CD4-positive, CD25-positive, alpha-beta regulatory T cell (primary cell): ENCODE results near the gene ATP6V1B1. TPM values are rescaled to one million over a fixed set of nuclear protein-coding genes. Genes with fewer than 3 reads are reported as not detected.

Source experiments
- ATAC-seq, 2 donors: fragments of 150-1000 bp; cut with Tn5 transposase; one replicate each; pipeline ENCODE4 v1.10.0; 2021; ENCODE audit warnings: low read depth in 2 of 2, moderate number of reproducible peaks in 2 of 2, moderate library complexity in 1 of 2
- DNase-seq, 3 donors: peaks; one replicate each; pipeline versions ENCODE4 v3.0.0 to v3.0.0-alpha.2; 2012 to 2022; ENCODE audit warnings: mixed read lengths in 1 of 3
- H3K27ac ChIP-seq: one replicate; pipeline ENCODE4 v1.7.0; 2013; ENCODE audit warnings: mild to moderate bottlenecking, low read length; ENCODE audit not compliant: insufficient read depth, poor library complexity, severe bottlenecking
- H3K27me3 ChIP-seq: one replicate; pipeline ENCODE4 v1.7.0; 2013; ENCODE audit warnings: low read length; ENCODE audit not compliant: control insufficient read depth, insufficient read depth
- H3K36me3 ChIP-seq: one replicate; pipeline ENCODE4 v1.7.0; 2013; ENCODE audit warnings: mild to moderate bottlenecking, low read length, moderate library complexity; ENCODE audit not compliant: control insufficient read depth, insufficient read depth
- H3K4me1 ChIP-seq: 2 replicates; pipeline ENCODE4 v1.7.0; 2013; ENCODE audit warnings: mild to moderate bottlenecking, low read length; ENCODE audit not compliant: insufficient read depth, control insufficient read depth, poor library complexity, severe bottlenecking
- H3K4me3 ChIP-seq: one replicate; pipeline ENCODE4 v1.7.0; 2013; ENCODE audit warnings: low read depth, mild to moderate bottlenecking, low read length, moderate library complexity
- H3K9me3 ChIP-seq, 2 experiments: 1 replicate in 1 of 2; 2 replicates in 1 of 2; pipeline ENCODE4 v1.7.0; 2013; ENCODE audit warnings: low read length in 2 of 2, mild to moderate bottlenecking in 1 of 2, moderate library complexity in 1 of 2; ENCODE audit not compliant: control insufficient read depth in 2 of 2
- H3K27ac Mint-ChIP-seq, 3 donors: one replicate each; pipeline ENCODE4 v1.8.0; 2020 to 2022; ENCODE audit warnings: mild to moderate bottlenecking in 3 of 3, mixed read lengths in 3 of 3, moderate library complexity in 2 of 3
- H3K27me3 Mint-ChIP-seq: one replicate; pipeline ENCODE4 v1.8.0; 2022; ENCODE audit warnings: mild to moderate bottlenecking, mixed read lengths
- H3K36me3 Mint-ChIP-seq: one replicate; pipeline ENCODE4 v1.8.0; 2020; ENCODE audit warnings: mixed read lengths
- H3K4me1 Mint-ChIP-seq, 4 donors: one replicate each; pipeline ENCODE4 v1.8.0; 2020 to 2022; ENCODE audit warnings: mixed read lengths in 4 of 4, mild to moderate bottlenecking in 1 of 4
- H3K4me3 Mint-ChIP-seq, 4 donors: one replicate each; pipeline ENCODE4 v1.8.0; 2020 to 2022; ENCODE audit warnings: mild to moderate bottlenecking in 4 of 4, mixed read lengths in 4 of 4, moderate library complexity in 3 of 4
- H3K9me3 Mint-ChIP-seq, 7 donors: one replicate each; pipeline ENCODE4 v1.8.0; 2020 to 2022; ENCODE audit warnings: mixed read lengths in 7 of 7, mild to moderate bottlenecking in 3 of 7, moderate library complexity in 2 of 7
- polyA plus RNA-seq, 4 donors: library from polyadenylated mRNA; unstranded; fragments of 300-500 nt; fragmentation: Illumina TruSeq; gene quantifications; one replicate each; pipeline ENCODE4 v1.2.3, GENCODE V29; 2021
- total RNA-seq: library from RNA; stranded (reverse); gene quantifications from one replicate; pipeline ENCODE4 v1.2.3, GENCODE V29; 2022

The ATP6V1B1 gene
- total and polyA plus RNA-seq, 5 donors from 2014 or later = not detected

- Histone ChIP-seq H3K27ac (no peak overlapping the region), H3K4me1 (no peaks in the 10 kb centered on the region), H3K27me3 (peaks cover 6% of the 10 kb centered on the region), H3K36me3 (no peaks in the 10 kb centered on the region), H3K4me3 (no peak overlapping the region), H3K9me3 (no peaks in the 10 kb centered on the region)
- H3K9me3 Mint-ChIP-seq = peaks cover 0 to 2% (median 0%) of the 10 kb centered on the region in 7 donors
- no peak for DNase-seq
- peaks cover 3% of the 10 kb centered on the region for H3K36me3 Mint-ChIP-seq
- H3K4me1 Mint-ChIP-seq = no peaks in the 10 kb centered on the region
- H3K27ac Mint-ChIP-seq = no peak overlapping the region
- H3K27me3 Mint-ChIP-seq = peaks cover 47% of the 10 kb centered on the region
- ATAC-seq = no peak
- no peak overlapping the region for H3K4me3 Mint-ChIP-seq
Measured at GRCh38 chr2:70916291-70916690, 19.4 kb upstream of the ATP6V1B1 start.

GRCh38 chr2:70918016-70918415 is 17.7 kb upstream of the ATP6V1B1 start:
- DNase-seq = no peak
- H3K4me1 ChIP-seq = no peaks in the 10 kb centered on the region
- H3K27ac ChIP-seq = no peak overlapping the region
- H3K36me3 ChIP-seq = no peaks in the 10 kb centered on the region
- H3K27ac Mint-ChIP-seq = no peak overlapping the region
- H3K4me3 Mint-ChIP-seq = no peak overlapping the region
- no peaks in the 10 kb centered on the region for H3K36me3 Mint-ChIP-seq
- H3K9me3 Mint-ChIP-seq = peaks cover 0 to 2% (median 0%) of the 10 kb centered on the region in 7 donors
- no peaks in the 10 kb centered on the region for H3K9me3 ChIP-seq
- ATAC-seq = no peak
- peaks cover 41% of the 10 kb centered on the region for H3K27me3 Mint-ChIP-seq
- no peaks in the 10 kb centered on the region for H3K4me1 Mint-ChIP-seq
- H3K27me3 ChIP-seq = peaks cover 1% of the 10 kb centered on the region
- no peak overlapping the region for H3K4me3 ChIP-seq

DNA sequence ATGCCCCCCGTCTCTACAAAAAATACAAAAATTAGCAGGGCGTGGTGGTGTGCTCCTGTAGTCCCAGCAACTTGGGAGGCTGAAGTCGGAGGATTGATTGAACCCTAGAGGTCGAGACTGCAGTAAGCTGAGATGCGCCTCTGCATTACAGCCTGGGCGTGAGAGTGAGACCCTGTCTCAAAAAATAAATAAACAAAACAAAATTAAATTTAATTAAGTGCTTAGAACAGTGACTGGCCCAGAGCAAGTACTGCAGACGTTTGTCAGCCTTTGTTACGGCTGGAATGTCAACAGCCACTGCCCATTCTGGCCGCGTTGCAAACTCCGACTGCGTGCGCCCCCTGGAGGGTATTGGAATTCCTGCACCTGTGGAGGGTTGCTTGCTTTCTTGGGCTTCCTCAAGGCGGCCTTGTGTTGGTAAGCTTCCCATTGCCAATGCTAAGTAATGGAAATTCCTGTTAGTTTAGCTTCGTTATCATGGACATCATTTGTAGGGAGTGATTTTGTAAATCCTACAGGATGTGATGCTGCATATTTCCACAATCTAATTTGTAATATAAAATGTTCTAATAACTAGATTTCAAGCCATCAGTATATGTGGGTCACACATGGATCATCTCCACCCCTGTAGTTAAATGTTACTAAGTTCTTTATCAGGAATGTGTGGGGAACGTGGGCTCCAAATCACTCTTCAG is 15.9 kb upstream of the ATP6V1B1 start:
- Mint-ChIP-seq H3K4me1 (no peaks in the 10 kb centered on the region), H3K27me3 (peaks cover 41% of the 10 kb centered on the region), H3K27ac (no peak overlapping the region), H3K36me3 (no peaks in the 10 kb centered on the region), H3K4me3 (no peak overlapping the region), H3K9me3 (peaks cover 0 to 2% (median 0%) of the 10 kb centered on the region in 7 donors)
- Histone ChIP-seq H3K4me1 (no peaks in the 10 kb centered on the region), H3K9me3 (no peaks in the 10 kb centered on the region), H3K27me3 (peaks cover 1% of the 10 kb centered on the region), H3K27ac (no peak overlapping the region), H3K4me3 (no peak overlapping the region), H3K36me3 (no peaks in the 10 kb centered on the region)
- ATAC-seq (peak; percentile 39 to 47), DNase-seq (peak; percentile 29 to 59 (median 39))

DNA sequence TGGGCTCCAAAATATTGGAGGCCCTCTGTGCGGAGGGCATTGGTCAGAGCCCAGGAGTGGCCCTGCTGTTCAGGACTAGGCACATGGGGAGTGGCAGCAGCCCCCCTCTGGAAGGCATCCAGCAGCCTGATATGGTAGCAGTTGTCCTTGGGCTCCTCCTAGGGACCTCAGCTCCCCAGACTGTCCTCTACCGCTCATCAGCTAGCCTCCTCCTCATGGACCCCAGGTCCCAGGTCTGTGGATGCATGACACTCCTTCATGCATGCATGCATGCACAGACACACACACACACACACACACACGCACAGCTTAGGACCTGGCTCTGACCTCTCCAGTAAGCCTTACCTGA is 15.4 kb upstream of the ATP6V1B1 start:
- H3K4me1 Mint-ChIP-seq = no peaks in the 10 kb centered on the region
- no peak overlapping the region for H3K27ac ChIP-seq
- no peaks in the 10 kb centered on the region for H3K9me3 ChIP-seq
- DNase-seq = no peak
- H3K9me3 Mint-ChIP-seq = peaks cover 0 to 2% (median 0%) of the 10 kb centered on the region in 7 donors
- no peak overlapping the region for H3K4me3 ChIP-seq
- no peak overlapping the region for H3K27ac Mint-ChIP-seq
- peaks cover 38% of the 10 kb centered on the region for H3K27me3 Mint-ChIP-seq
- no peaks in the 10 kb centered on the region for H3K4me1 ChIP-seq
- H3K27me3 ChIP-seq = peaks cover 1% of the 10 kb centered on the region
- no peak overlapping the region for H3K4me3 Mint-ChIP-seq
- H3K36me3 ChIP-seq = no peaks in the 10 kb centered on the region
- no peak for ATAC-seq
- no peaks in the 10 kb centered on the region for H3K36me3 Mint-ChIP-seq

DNA sequence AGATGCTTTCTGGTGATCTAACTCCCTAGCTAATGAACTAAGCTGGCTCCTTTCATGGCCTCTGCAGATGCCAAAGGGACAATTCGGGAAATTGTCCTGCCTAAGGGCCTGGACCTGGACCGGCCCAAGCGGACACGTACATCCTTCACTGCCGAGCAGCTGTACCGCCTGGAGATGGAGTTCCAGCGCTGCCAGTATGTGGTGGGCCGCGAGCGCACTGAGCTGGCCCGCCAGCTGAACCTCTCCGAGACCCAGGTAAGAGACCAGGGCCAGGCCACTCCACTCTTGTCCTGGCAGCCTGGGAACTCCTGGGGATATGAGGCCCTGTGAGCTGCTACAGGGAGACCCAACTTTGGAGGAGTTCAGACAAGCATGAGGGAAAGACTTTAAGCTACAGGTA is 14.7 kb upstream of the ATP6V1B1 start:
- peaks cover 35% of the 10 kb centered on the region for H3K27me3 Mint-ChIP-seq
- Histone ChIP-seq H3K4me1 (no peaks in the 10 kb centered on the region), H3K4me3 (no peak overlapping the region), H3K9me3 (no peaks in the 10 kb centered on the region), H3K27ac (no peak overlapping the region), H3K36me3 (no peaks in the 10 kb centered on the region), H3K27me3 (peaks cover 1% of the 10 kb centered on the region)
- no peak overlapping the region for H3K27ac Mint-ChIP-seq
- H3K4me1 Mint-ChIP-seq = no peaks in the 10 kb centered on the region
- peak overlapping the region in 1 of 4 donors; percentile 73 for H3K4me3 Mint-ChIP-seq
- H3K36me3 Mint-ChIP-seq = no peaks in the 10 kb centered on the region
- H3K9me3 Mint-ChIP-seq = peaks cover 0 to 2% (median 0%) of the 10 kb centered on the region in 7 donors
- ATAC-seq (no peak), DNase-seq (no peak)

DNA sequence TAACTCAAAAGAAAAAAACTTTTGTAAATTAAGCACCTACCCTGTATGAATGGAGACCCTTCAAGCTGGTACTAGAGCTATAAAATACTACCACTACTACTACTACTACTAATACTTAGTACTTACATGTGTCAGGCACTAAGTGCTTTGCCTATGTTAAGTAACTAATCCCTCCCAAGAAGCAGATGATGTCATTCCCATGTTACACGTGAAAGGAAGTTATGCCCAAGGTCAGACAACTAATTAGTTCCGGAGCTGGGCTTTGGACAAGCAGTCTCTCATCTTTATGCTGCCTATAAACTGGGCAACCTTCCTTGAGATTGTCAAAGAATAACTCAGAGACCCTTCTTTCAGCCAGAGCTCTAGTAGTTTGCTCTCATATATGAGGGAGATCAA is 13.9 kb upstream of the ATP6V1B1 start:
- Mint-ChIP-seq H3K36me3 (no peaks in the 10 kb centered on the region), H3K9me3 (peaks cover 0 to 2% (median 0%) of the 10 kb centered on the region in 7 donors), H3K27me3 (peaks cover 28% of the 10 kb centered on the region), H3K27ac (no peak overlapping the region), H3K4me3 (no peak overlapping the region), H3K4me1 (no peaks in the 10 kb centered on the region)
- Histone ChIP-seq H3K9me3 (no peaks in the 10 kb centered on the region), H3K36me3 (no peaks in the 10 kb centered on the region), H3K4me3 (no peak overlapping the region), H3K27ac (no peak overlapping the region), H3K4me1 (no peaks in the 10 kb centered on the region), H3K27me3 (peaks cover 1% of the 10 kb centered on the region)
- DNase-seq (no peak), ATAC-seq (no peak)

DNA sequence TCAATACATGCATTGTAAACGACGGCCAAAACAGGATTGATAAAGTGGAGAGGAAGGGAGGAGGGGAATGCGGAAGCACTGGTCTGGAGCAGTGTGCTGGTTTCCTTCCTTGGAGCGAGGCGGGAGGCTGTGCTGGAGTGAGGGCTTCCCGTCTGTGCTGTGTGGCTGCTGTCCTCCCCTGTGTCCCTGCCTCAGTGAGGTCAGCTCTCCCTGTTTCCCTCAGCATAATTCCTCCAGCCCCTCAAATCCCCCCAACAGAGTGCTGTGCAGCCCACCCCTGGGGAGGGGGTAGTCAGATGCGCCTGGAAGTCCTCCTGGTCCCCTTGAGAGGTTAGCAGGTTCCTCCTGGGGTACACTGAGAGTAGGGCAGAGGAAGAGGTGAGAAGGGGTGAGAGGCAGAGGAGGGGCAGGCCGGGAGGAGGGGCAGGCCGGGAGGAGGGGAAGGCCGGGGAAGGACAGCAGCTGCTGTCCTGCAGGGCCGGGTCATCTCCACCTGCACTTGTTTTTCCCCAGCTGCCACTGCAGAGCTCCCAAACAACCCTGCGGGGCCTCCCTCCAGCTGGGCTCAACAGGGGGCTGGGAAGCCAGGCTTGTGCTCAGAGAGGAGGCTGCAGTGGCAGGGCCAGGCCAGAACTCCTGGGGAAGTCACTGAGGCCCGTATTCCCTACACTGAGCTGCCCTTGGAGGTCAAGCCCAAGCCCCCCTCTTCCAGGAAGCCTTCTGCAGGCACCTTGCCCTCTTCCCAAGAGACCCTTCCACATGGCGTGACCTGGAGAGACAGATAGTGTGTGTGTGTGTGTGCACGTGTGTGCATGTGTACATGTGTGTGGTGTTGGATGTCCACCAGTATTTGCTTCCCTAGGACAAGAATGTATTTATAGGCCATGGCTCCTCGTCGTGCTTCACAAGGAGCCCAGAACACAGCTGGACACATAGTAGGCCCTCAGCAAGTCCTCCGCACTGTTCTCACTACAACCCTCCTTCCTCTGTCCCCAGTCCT is 13.2 kb upstream of the ATP6V1B1 start:
- H3K4me3 Mint-ChIP-seq = no peak overlapping the region
- Histone ChIP-seq H3K27ac (no peak overlapping the region), H3K4me3 (no peak overlapping the region), H3K36me3 (no peaks in the 10 kb centered on the region), H3K9me3 (no peaks in the 10 kb centered on the region), H3K4me1 (no peaks in the 10 kb centered on the region), H3K27me3 (peaks cover 1% of the 10 kb centered on the region)
- peaks cover 0 to under 1% (median 0%) of the 10 kb centered on the region in 7 donors for H3K9me3 Mint-ChIP-seq
- no peak overlapping the region for H3K27ac Mint-ChIP-seq
- peaks cover 24% of the 10 kb centered on the region for H3K27me3 Mint-ChIP-seq
- ATAC-seq (no peak), DNase-seq (no peak)
- H3K36me3 Mint-ChIP-seq = no peaks in the 10 kb centered on the region
- H3K4me1 Mint-ChIP-seq = no peaks in the 10 kb centered on the region
